ENCODE data around the gene SPATA3.
A peak's percentile ranks its signal among the peaks of the same experiment; 100 is the strongest.

Gene SPATA3

GRCh38 chr2:231047923-231048915 is 52.3 kb downstream of the SPATA3 start:
- no peak overlapping the region for H3K4me3 ChIP-seq (ENCODE audit: low read depth, low read length)
- no peak for TF ChIP-seq CTCF (IDR thresholded peaks at IDR 0.05; ENCODE audit: low read depth, low read length, missing control alignments)

GRCh38 chr2:231049286-231050017 is 53.5 kb downstream of the SPATA3 start:
- no peak for TF ChIP-seq CTCF (IDR thresholded peaks at IDR 0.05; ENCODE audit: low read depth, low read length, missing control alignments)

More at GRCh38 chr2:231047923-231048915, 52.3 kb downstream of the SPATA3 start:
- no peak for DNase-seq (ENCODE audit: low read depth)

GRCh38 chr2:231050018-231050901 is 54.3 kb downstream of the SPATA3 start:
- DNase-seq (ENCODE audit: low read depth): no peak
- no peak overlapping the region for H3K4me3 ChIP-seq (ENCODE audit: low read depth, low read length)
- no peak for TF ChIP-seq CTCF (IDR thresholded peaks at IDR 0.05; ENCODE audit: low read depth, low read length, missing control alignments)

More at GRCh38 chr2:231049286-231050017, 53.5 kb downstream of the SPATA3 start:
- no peak overlapping the region for H3K4me3 ChIP-seq (ENCODE audit: low read depth, low read length)
- DNase-seq (ENCODE audit: low read depth): no peak

GRCh38 chr2:231051116-231051515 is 55.2 kb downstream of the SPATA3 start:
- no peak overlapping the region for H3K4me3 ChIP-seq (ENCODE audit: low read depth, low read length)
- no peak for TF ChIP-seq CTCF (IDR thresholded peaks at IDR 0.05; ENCODE audit: low read depth, low read length, missing control alignments)
- no peak for DNase-seq (ENCODE audit: low read depth)

GRCh38 chr2:231052494-231053451 is 56.9 kb downstream of the SPATA3 start:
- TF ChIP-seq CTCF (IDR thresholded peaks at IDR 0.05; ENCODE audit: low read depth, low read length, missing control alignments): peak; percentile 96
- DNase-seq (ENCODE audit: low read depth): peak; percentile 49
- H3K4me3 ChIP-seq (ENCODE audit: low read depth, low read length): peak overlapping the region; percentile 64
